GM10248 (cell line): Measurements from ENCODE around the gene EBF4.
"Not testable (repeated sequence)": the region's sequence is repeated elsewhere in the genome, so short reads cannot be mapped to it uniquely, and the experiment has no call there.

Source experiments
- CTCF ChIA-PET: fragments of 300-600 bp; sonication (Branson Sonifier 250); formaldehyde crosslinking; extraction: SDS; loops from one replicate; lab custom pipeline; 2021; ENCODE audit warnings: antibody characterized with exemption; lab: Yijun Ruan, JAX
- POLR2A ChIA-PET: fragments of 350-650 bp; sonication (Branson Sonifier 250); formaldehyde crosslinking; extraction: SDS; loops from one replicate; lab custom pipeline; 2020; ENCODE audit warnings: antibody characterized with exemption; lab: Yijun Ruan, JAX
- DNase-seq: peaks from one replicate; pipeline ENCODE4 v3.0.0; 2012; ENCODE audit errors: extremely low spot score
- TF ChIP-seq, protein P1 (sequence below): IDR thresholded peaks from 2 replicates; pipeline ENCODE4 v1.5.1; 2012; ENCODE audit warnings: mild to moderate bottlenecking, low read depth; ENCODE audit errors: extremely low read depth, missing control alignments, control extremely low read depth

EBF4 gene

DNA sequence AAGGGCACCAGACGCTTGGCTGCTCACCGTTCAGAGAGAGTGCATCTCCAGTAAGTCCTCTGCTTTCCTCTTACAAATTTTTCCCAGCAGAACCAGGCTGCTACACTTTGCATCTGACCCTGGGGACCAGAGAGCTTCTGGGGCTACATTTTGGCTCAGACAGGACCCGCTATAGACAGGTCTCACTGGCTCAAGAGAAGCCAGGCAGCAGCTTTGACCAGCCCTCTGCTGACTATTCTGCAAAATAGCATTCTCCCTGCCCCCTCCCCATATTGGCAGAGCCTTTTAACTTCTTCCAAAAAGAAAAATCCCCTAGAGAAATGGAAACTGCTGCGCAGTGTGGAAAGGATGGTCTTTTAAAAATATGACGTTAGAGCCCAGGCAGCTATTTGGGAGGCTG lies 70.6 kb downstream of the EBF4 start:
- ChIA-PET CTCF (interaction anchor here (2.4 kb wide), 1 partner anchor 10 kb away, joined by 10 read pairs; no protein-coding TSS in a partner anchor), POLR2A (no interaction called here)
- TF ChIP-seq, protein P1, sequence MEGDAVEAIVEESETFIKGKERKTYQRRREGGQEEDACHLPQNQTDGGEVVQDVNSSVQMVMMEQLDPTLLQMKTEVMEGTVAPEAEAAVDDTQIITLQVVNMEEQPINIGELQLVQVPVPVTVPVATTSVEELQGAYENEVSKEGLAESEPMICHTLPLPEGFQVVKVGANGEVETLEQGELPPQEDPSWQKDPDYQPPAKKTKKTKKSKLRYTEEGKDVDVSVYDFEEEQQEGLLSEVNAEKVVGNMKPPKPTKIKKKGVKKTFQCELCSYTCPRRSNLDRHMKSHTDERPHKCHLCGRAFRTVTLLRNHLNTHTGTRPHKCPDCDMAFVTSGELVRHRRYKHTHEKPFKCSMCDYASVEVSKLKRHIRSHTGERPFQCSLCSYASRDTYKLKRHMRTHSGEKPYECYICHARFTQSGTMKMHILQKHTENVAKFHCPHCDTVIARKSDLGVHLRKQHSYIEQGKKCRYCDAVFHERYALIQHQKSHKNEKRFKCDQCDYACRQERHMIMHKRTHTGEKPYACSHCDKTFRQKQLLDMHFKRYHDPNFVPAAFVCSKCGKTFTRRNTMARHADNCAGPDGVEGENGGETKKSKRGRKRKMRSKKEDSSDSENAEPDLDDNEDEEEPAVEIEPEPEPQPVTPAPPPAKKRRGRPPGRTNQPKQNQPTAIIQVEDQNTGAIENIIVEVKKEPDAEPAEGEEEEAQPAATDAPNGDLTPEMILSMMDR = no peak
- DNase-seq = no peak

DNA sequence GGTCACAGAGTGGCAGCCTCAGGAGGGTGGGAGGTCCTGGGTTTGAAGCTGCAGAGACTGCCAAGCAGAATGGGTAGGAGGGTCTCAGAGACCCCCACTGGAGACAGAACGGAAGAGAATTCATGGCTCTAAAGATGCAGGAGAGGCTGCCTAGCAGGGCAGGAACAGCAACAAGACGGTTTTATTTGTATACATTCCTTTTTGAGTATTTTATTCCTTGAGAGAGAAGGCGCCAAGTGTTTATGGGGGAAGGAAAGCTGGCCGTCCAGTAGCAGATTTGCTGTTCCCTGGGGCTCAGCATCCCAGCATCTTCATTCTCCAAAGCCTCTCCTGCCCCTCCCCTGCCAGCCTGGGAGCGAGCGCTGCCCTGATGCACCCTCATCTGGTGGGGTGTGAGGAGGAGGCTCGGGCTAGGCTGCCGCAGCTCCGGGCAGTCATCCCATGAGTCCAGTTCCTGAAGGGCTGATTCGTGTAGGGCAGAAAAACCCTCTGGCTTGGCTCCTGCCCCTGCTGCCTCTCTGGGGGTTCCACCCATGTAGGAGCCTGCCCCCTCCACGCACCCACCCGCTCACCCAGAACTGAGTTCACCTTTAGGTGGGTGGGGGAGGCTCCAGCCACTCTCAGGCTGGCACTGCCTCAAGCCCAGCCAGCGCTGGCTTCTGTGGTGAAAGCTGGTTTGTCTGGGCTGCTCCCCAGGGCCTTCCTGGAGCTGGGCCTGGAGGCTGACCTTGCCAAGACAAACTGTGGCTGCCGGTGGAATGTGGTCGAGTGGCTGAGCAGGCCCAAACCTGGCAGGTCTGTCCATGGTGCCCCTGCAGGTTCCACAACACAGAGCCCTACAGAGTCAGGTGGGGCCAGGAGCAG lies 75.4 kb downstream of the EBF4 start:
- ChIA-PET CTCF (interaction anchor here (1.5 to 1.7 kb wide), 2 partner anchors 15 to 39 kb away, joined by 3 to 7 read pairs; no protein-coding TSS in a partner anchor), POLR2A (no interaction called here)
- no peak for DNase-seq
- TF ChIP-seq, protein P1 = no peak

DNA sequence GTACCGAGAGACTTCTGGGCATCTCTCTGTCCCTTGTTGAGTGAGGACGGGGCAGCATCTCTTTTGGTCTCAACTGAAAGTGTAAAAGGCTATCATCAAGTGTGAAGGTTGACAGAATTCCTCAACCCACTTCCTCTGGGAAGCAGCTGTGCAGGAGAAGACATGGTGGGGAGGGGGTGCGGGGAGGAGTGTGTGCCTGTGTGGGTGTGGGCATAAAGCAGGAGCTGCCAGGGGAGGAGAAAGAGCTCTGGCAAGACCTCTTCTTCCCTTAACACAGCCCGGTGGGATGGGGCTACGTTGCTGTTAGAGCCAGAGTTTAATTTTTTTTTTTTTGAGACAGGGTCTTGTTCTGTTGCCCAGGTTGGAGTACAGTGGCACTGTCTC lies 76.0 kb downstream of the EBF4 start:
- ChIA-PET POLR2A (no interaction called here), CTCF (no interaction called here)

DNA sequence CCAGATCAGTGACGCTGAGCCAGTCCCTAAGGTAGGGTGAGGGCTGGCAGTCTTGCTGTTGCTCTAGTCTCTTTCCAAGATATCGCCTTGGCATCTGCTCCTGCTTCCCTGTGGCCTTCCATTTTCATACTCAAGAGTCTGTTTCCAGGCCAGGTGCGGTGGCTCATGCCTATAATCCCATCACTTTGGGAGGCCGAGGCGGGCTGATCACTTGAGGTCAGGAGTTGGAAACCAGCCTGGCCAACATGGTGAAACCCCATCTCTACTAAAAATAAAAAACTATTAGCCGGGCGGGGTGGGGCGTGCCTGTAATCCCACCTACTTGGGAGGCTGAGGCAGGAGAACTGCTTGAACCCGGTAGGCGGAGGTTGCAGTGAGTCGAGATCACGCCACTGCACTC lies 77.5 kb downstream of the EBF4 start:
- POLR2A ChIA-PET, CTCF ChIA-PET, DNase-seq: not testable (repeated sequence)

More for the DNA sequence above, 76.0 kb downstream of the EBF4 start:
- TF ChIP-seq, protein P1 = no peak
- DNase-seq = no peak

DNA sequence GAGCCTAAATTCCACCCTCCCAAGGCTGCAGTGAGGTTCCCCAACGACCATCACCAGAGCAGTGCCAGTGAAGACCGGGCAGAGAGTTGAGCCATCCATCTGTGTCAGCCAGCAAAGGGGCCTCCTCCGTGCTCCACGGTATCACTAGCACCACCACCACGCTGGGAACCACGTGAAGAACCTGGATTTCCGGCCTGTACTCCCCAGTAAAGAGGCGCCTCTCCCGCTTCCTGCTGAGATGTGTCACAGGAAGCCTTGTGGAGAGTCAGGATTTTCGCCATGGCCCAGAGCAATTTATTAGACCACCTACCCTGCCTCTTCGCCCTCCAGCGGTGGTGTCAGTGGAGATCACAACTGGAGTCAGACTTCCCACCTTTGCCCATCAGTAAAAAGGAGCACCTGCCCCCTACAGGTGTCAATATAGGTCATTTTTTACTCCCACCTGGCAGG lies 79.1 kb downstream of the EBF4 start:
- DNase-seq = no peak
- ChIA-PET CTCF (no interaction called here), POLR2A (no interaction called here)
- TF ChIP-seq, protein P1 = no peak

DNA sequence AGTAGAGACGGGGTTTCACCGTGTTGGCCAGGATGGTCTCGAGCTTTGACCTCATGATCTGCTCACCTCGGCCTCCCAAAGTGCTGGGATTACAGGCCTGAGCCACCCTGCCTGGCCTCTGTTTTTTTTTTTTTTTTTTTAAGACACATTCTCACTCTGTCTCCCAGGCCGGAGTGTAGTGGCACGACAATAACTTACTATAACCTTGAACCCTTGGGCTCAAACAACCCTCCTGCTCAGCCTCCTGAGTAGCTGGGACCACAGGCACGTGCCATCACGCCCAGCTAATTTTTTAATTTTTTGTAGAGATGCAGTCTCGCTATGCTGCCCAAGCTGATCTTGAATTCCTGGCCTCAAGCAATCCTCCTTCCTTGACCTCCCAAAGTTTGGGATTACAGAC lies 81.2 kb downstream of the EBF4 start:
- ChIA-PET POLR2A (no interaction called here), CTCF (interaction anchor here (1.2 to 1.7 kb wide), 3 partner anchors 11 to 29 kb away, joined by 3 to 4 read pairs (median 3); no protein-coding TSS in a partner anchor)
- DNase-seq = no peak
- TF ChIP-seq, protein P1 = no peak

DNA sequence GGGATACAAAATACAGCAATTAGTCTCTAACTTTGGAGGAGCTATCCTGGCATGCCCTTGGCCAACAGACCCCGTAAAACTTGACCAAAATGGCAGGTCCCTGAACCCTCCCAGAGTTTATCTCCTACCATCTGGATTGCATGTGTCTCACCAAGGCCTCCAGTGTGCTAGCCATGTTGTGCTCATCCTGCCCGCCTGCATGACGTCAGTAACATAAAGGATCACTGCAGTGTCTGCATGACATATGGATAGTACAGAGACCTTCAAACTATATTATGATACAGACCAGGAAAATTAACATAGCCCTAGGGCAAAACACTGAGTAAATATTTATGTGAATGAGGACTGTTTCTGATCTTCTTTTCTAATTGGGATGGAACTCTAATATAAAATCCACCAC lies 82.6 kb downstream of the EBF4 start:
- CTCF ChIA-PET = interaction anchor here (1.4 kb wide), 1 partner anchor 22 kb away, joined by 3 read pairs; no protein-coding TSS in a partner anchor

More for the DNA sequence above, 82.6 kb downstream of the EBF4 start:
- no peak for DNase-seq
- TF ChIP-seq, protein P1 = no peak
- POLR2A ChIA-PET = no interaction called here
